HUES64 (cell line): ENCODE results near the gene SMIM9.

Source experiments
- H3K27ac ChIP-seq: 2 replicates; pipeline ENCODE4 v1.7.0; 2013; ENCODE audit warnings: low read depth, low read length, inconsistent platforms
- H3K27me3 ChIP-seq: 2 replicates; pipeline ENCODE4 v1.6.1; 2013; ENCODE audit warnings: mild to moderate bottlenecking, low read length; ENCODE audit not compliant: insufficient read depth
- H3K36me3 ChIP-seq: 2 replicates; pipeline ENCODE4 v1.6.1; 2013; ENCODE audit warnings: mild to moderate bottlenecking, low read length; ENCODE audit not compliant: insufficient read depth
- H3K4me1 ChIP-seq: 2 replicates; pipeline ENCODE4 v1.6.1; 2013; ENCODE audit warnings: mild to moderate bottlenecking, low read length, moderate library complexity; ENCODE audit not compliant: insufficient read depth
- H3K4me3 ChIP-seq: 2 replicates; pipeline ENCODE4 v1.5.1; 2013; ENCODE audit warnings: mild to moderate bottlenecking, low read length, moderate library complexity
- H3K9ac ChIP-seq: 2 replicates; pipeline ENCODE4 v1.6.1; 2013; ENCODE audit warnings: mild to moderate bottlenecking, low read depth, low read length
- H3K9me3 ChIP-seq: 2 replicates; pipeline ENCODE4 v1.6.1; 2013; ENCODE audit warnings: low read depth, low read length; ENCODE audit not compliant: insufficient read depth
- WGBS: fragments of 150-250, 120-280 bp; methylation state at CpG from one replicate; pipeline ENCODE4 v1.1.7; 2013; ENCODE audit warnings: missing lambda C conversion rate; 5-methylcytosine and 5-hydroxymethylcytosine counted together

The SMIM9 gene

DNA sequence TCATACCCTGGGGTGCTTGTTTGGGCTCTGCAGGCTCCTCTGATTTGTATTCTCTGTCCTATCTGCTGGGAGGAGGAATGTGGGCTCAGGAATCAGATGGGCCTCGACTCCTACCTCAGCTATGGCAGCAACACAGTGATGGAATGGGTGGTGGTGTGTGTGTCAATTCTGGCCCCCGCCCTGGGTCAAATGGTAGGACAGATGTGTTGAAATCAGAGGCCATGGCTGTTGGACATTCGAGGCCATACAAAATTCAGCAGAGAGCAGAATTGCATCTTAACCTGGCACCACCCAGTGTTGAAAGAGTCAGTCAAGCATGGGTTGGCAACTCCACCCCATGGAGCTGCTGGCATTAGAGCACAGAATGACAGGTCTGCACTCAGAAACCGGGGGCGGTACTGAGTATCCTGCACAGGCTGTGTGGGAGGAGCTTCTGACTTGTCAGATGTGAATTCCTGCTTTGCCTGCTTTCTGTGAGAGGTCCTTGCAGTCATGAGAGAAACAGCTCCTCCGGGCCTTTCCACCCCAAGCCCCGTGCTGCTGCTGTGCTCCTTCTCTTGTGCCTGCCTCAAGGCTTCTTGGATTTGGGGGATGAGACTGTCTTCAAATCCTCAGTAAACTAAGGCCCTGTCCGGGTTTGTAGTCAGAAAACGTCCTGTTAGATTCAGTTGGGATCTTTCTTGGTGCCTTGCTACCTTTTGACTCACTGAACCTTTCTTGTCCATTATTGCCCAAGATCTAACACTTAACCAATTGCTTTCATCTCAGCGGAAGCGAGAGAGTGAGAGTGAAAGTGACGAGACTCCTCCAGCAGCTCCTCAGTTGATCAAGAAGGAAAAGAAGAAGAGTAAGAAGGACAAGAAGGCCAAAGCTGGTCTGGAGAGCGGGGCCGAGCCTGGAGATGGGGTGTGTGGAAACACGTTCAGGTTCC, 58.8 kb downstream of the SMIM9 start:
- Histone ChIP-seq H3K4me3 (no peak overlapping the region), H3K27ac (no peak overlapping the region), H3K9ac (no peak overlapping the region), H3K27me3 (no peaks in the 10 kb centered on the region), H3K9me3 (no peaks in the 10 kb centered on the region), H3K36me3 (peaks cover 70% of the 10 kb centered on the region), H3K4me1 (no peaks in the 10 kb centered on the region)
- 96% methylated on average over 15 of the region's 15 CpGs for WGBS

DNA sequence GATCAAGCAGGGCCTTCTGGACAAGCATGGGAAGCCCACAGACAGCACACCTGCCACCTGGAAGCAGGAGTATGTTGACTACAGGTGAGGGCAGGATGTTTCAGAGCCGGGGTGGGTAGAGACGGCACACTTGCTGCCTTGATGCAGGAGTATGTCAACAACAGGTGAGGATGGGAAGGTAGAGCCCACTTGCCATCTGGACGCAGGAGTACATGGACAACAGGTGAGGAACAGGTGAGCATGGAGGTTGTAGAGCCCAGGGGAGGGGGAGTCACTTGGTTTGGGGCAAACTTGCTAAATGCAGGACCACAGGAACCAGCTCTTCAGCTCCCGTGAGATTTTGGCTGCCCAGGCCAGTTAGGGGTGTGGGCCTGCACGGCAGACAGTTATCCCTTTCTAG, 59.8 kb downstream of the SMIM9 start:
- Histone ChIP-seq H3K9ac (no peak overlapping the region), H3K27ac (no peak overlapping the region), H3K36me3 (peaks cover 80% of the 10 kb centered on the region), H3K4me3 (no peak overlapping the region), H3K9me3 (no peaks in the 10 kb centered on the region), H3K4me1 (no peaks in the 10 kb centered on the region), H3K27me3 (no peaks in the 10 kb centered on the region)
- 92% methylated on average over 5 of the region's 5 CpGs for WGBS
